Vagina (tissue), 2 donors: ENCODE results near the gene PACRG. TPM values are rescaled to one million over a fixed set of nuclear protein-coding genes. Genes with fewer than 3 reads are reported as not detected.

Source experiments
- DNase-seq, 2 donors: peaks; one replicate each; pipeline ENCODE4 v3.0.0-alpha.2; 2017; ENCODE audit errors: extremely low spot score in 2 of 2
- H3K27ac ChIP-seq: fragments of 200-600 bp; sonication (generic); one replicate; pipeline ENCODE4 v1.5.1; 2019
- H3K27me3 ChIP-seq: fragments of 200-600 bp; sonication (generic); one replicate; pipeline ENCODE4 v1.5.1; 2019
- H3K36me3 ChIP-seq, 2 donors: fragments of 200-600 bp; sonication (generic); one replicate each; pipeline ENCODE4 v1.5.1; 2017 to 2019
- H3K4me1 ChIP-seq: fragments of 200-600 bp; sonication (generic); one replicate; pipeline ENCODE4 v1.5.1; 2019
- H3K4me3 ChIP-seq, 2 donors: fragments of 200-600 bp; sonication (generic); 1 replicate in 1 of 2; 2 replicates in 1 of 2; pipeline ENCODE4 v1.5.1; 2016 to 2019
- H3K9me3 ChIP-seq: fragments of 200-600 bp; sonication (generic); one replicate; pipeline ENCODE4 v1.5.1; 2019
- POLR2A ChIP-seq, 2 donors: fragments of 450-650 bp; IDR thresholded peaks; one replicate each; pipeline ENCODE4 v1.6.1; 2017; ENCODE audit warnings: antibody characterized with exemption in 2 of 2, mild to moderate bottlenecking in 2 of 2, moderate library complexity in 2 of 2
- POLR2AphosphoS5 ChIP-seq, 2 donors: sonication (generic); formaldehyde crosslinking; IDR thresholded peaks; one replicate each; pipeline ENCODE4 v1.9.0; 2017; ENCODE audit warnings: antibody characterized with exemption in 2 of 2, mild to moderate bottlenecking in 2 of 2, low read depth in 1 of 2; ENCODE audit not compliant: insufficient read depth in 1 of 2
- intact Hi-C: fragments of 100-400 bp; cut with DNase I; formaldehyde crosslinking; loops from one replicate; pipeline ENCODE4 v1.15.1; 2023
- total RNA-seq: library from RNA; depleted of rRNA; stranded (reverse); fragments of >200 nt; gene quantifications from one replicate; pipeline ENCODE4 v1.2.3, GENCODE V29; 2016
- TF ChIP-seq, protein P1 (sequence below), 3 experiments: fragments of 450-650 bp in 2 of 3; fragments of 200-600 bp in 1 of 3; sonication (generic) in 1 of 3; IDR thresholded peaks; one replicate each; pipeline ENCODE4 v1.5.1; 2017 to 2019; ENCODE audit warnings: antibody characterized with exemption in 3 of 3, mild to moderate bottlenecking in 2 of 3, moderate library complexity in 2 of 3

The PACRG gene
- total RNA-seq, 1 donor from 2014 or later: not detected

- Histone ChIP-seq H3K27me3 (no peaks in the 10 kb centered on the region), H3K4me1 (no peaks in the 10 kb centered on the region), H3K9me3 (no peaks in the 10 kb centered on the region), H3K36me3 (no peaks in the 10 kb centered on the region), H3K27ac (no peak overlapping the region), H3K4me3 (no peak overlapping the region)
- TF ChIP-seq POLR2A (IDR thresholded peaks at IDR 0.05) (no peak), POLR2AphosphoS5 (IDR thresholded peaks at IDR 0.05; ENCODE audit: insufficient read depth in 1 of 2, low read depth in 1 of 2) (no peak)
- TF ChIP-seq, protein P1, sequence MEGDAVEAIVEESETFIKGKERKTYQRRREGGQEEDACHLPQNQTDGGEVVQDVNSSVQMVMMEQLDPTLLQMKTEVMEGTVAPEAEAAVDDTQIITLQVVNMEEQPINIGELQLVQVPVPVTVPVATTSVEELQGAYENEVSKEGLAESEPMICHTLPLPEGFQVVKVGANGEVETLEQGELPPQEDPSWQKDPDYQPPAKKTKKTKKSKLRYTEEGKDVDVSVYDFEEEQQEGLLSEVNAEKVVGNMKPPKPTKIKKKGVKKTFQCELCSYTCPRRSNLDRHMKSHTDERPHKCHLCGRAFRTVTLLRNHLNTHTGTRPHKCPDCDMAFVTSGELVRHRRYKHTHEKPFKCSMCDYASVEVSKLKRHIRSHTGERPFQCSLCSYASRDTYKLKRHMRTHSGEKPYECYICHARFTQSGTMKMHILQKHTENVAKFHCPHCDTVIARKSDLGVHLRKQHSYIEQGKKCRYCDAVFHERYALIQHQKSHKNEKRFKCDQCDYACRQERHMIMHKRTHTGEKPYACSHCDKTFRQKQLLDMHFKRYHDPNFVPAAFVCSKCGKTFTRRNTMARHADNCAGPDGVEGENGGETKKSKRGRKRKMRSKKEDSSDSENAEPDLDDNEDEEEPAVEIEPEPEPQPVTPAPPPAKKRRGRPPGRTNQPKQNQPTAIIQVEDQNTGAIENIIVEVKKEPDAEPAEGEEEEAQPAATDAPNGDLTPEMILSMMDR (IDR thresholded peaks at IDR 0.05): no peak
- DNase-seq: no peak
- intact Hi-C loops: no loop called here
Measured at GRCh38 chr6:163159110-163159509, 431.3 kb downstream of the PACRG start.

- TF ChIP-seq POLR2AphosphoS5 (IDR thresholded peaks at IDR 0.05; ENCODE audit: insufficient read depth in 1 of 2, low read depth in 1 of 2): no peak
- no peak for DNase-seq
- no peaks in the 10 kb centered on the region for H3K36me3 ChIP-seq
Measured at GRCh38 chr6:163159689-163160088, 431.9 kb downstream of the PACRG start.

GRCh38 chr6:163162007-163162873 is 434.5 kb downstream of the PACRG start:
- H3K27me3 ChIP-seq: no peaks in the 10 kb centered on the region
- intact Hi-C loops: loop anchor here (5.0 kb wide), 1 partner anchor 1445 kb away; no protein-coding TSS in a partner anchor
- H3K4me3 ChIP-seq: no peak overlapping the region
- H3K9me3 ChIP-seq: no peaks in the 10 kb centered on the region
- TF ChIP-seq POLR2A (IDR thresholded peaks at IDR 0.05): no peak
- TF ChIP-seq, protein P1 (IDR thresholded peaks at IDR 0.05): no peak
- no peak for TF ChIP-seq POLR2AphosphoS5 (IDR thresholded peaks at IDR 0.05; ENCODE audit: insufficient read depth in 1 of 2, low read depth in 1 of 2)
- H3K4me1 ChIP-seq: no peaks in the 10 kb centered on the region
- no peak overlapping the region for H3K27ac ChIP-seq
- no peaks in the 10 kb centered on the region for H3K36me3 ChIP-seq
- no peak for DNase-seq

More at GRCh38 chr6:163159689-163160088, 431.9 kb downstream of the PACRG start:
- Histone ChIP-seq H3K4me3 (no peak overlapping the region), H3K27ac (no peak overlapping the region), H3K4me1 (no peaks in the 10 kb centered on the region), H3K27me3 (no peaks in the 10 kb centered on the region), H3K9me3 (no peaks in the 10 kb centered on the region)
- intact Hi-C loops: loop anchor here (5.0 kb wide), 1 partner anchor 1448 kb away; no protein-coding TSS in a partner anchor

- DNase-seq: no peak
- intact Hi-C loops: loop anchor here (5.0 kb wide), 1 partner anchor 1444 kb away; no protein-coding TSS in a partner anchor
- Histone ChIP-seq H3K27ac (no peak overlapping the region), H3K4me1 (no peaks in the 10 kb centered on the region), H3K27me3 (no peaks in the 10 kb centered on the region), H3K4me3 (no peak overlapping the region), H3K36me3 (no peaks in the 10 kb centered on the region), H3K9me3 (no peaks in the 10 kb centered on the region)
- TF ChIP-seq POLR2AphosphoS5 (IDR thresholded peaks at IDR 0.05; ENCODE audit: insufficient read depth in 1 of 2, low read depth in 1 of 2) (no peak), POLR2A (IDR thresholded peaks at IDR 0.05) (no peak)
- TF ChIP-seq, protein P1 (IDR thresholded peaks at IDR 0.05): no peak
Measured at GRCh38 chr6:163162874-163163213, 435.1 kb downstream of the PACRG start.

GRCh38 chr6:163164175-163164900 is 436.6 kb downstream of the PACRG start:
- intact Hi-C loops: loop anchor here (5.0 kb wide), 1 partner anchor 1443 kb away; no protein-coding TSS in a partner anchor
- TF ChIP-seq, protein P1 (IDR thresholded peaks at IDR 0.05): no peak
- TF ChIP-seq POLR2A (IDR thresholded peaks at IDR 0.05): no peak
- no peak for TF ChIP-seq POLR2AphosphoS5 (IDR thresholded peaks at IDR 0.05; ENCODE audit: insufficient read depth in 1 of 2, low read depth in 1 of 2)
- Histone ChIP-seq H3K4me1 (no peaks in the 10 kb centered on the region), H3K36me3 (no peaks in the 10 kb centered on the region), H3K27me3 (no peaks in the 10 kb centered on the region), H3K27ac (no peak overlapping the region), H3K9me3 (no peaks in the 10 kb centered on the region), H3K4me3 (no peak overlapping the region)
- no peak for DNase-seq
